Measurements from ENCODE around the gene FREY1. TPM values are rescaled to one million over a fixed set of nuclear protein-coding genes. Genes with fewer than 3 reads are reported as not detected.

The FREY1 gene
- total and polyA plus RNA-seq, 2 donors (not counting 1 experiment from before 2014, with no cell fraction given), result 0.82 to 6.6 TPM

DNA sequence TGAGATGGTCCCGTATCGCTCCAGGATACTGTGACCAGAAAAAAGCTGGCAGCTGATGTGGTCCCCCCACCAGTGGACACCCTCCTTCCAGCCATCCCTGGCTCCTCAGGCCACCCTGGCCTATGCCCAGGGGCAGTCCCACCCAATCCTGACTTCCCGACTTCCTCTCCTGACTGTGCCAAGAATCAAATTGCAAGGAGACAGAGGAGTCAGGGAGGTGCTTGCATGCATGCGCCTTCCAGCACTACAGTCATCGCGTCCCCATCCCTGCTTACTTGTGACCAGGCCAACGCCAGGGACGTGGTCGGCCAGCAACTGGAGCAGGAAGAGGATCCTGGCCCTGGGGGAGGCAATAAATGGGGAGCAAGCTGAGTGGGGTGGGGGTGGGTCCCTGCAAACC, 3.6 kb upstream of the FREY1 start:
- H3K4me1 Mint-ChIP-seq, result peaks cover 22% of the 10 kb centered on the region
- no peak for TF ChIP-seq EZH2 (IDR thresholded peaks at IDR 0.05; ENCODE audit: borderline replicate concordance, insufficient read depth, low read depth, low read length, poor library complexity, severe bottlenecking)
- peaks cover 48% of the 10 kb centered on the region for H4K20me1 ChIP-seq (ENCODE audit: control insufficient read depth, insufficient read depth, low read length, poor library complexity, severe bottlenecking)
- intact Hi-C loops (cut with micrococcal nuclease), result loop anchor here (10.0 kb wide), 1 partner anchor 1346 kb away; the partner anchor contains the start of gene CD82
- no peaks in the 10 kb centered on the region for H3K9me3 ChIP-seq (ENCODE audit: control extremely low read depth in 1 of 3, control insufficient read depth in 2 of 3, insufficient read depth in 1 of 3, low read length in 2 of 3)
- ChIA-PET CTCF (no interaction called here), POLR2A (no interaction called here)
- no peak overlapping the region for H3K27ac Mint-ChIP-seq
- H3K4me3 ChIP-seq (ENCODE audit: control extremely low read depth in 1 of 5, extremely low read depth in 1 of 5, insufficient read depth in 1 of 5, low read depth in 2 of 5, low read length in 4 of 5), result no peak overlapping the region
- H3K4me2 ChIP-seq (replicated peaks; ENCODE audit: low read depth, low read length, poor library complexity, severe bottlenecking), result no peak overlapping the region
- peaks cover 14% of the 10 kb centered on the region for H3K79me2 ChIP-seq (ENCODE audit: control insufficient read depth, insufficient read depth, low read length)
- 100% methylated on average over 5 of the region's 9 CpGs for WGBS (ENCODE audit: insufficient coverage)
- H3K4me3 Mint-ChIP-seq, result no peak overlapping the region
- no peak overlapping the region for H2AFZ ChIP-seq (ENCODE audit: insufficient read depth, low read depth, low read length, poor library complexity, severe bottlenecking)
- H3K4me1 ChIP-seq (ENCODE audit: control insufficient read depth in 2 of 2, insufficient read depth in 2 of 2, low read length in 2 of 2), result peaks cover 0 to 10% of the 10 kb centered on the region in 2 donors
- H3K9me3 Mint-ChIP-seq (ENCODE audit: insufficient read depth), result no peaks in the 10 kb centered on the region
- DNase-seq (no peak), ATAC-seq (ENCODE audit: low read depth) (no peak)
- H3K9ac ChIP-seq (ENCODE audit: low read length), result no peak overlapping the region
- H3K36me3 ChIP-seq (replicated peaks in 1 of 2; ENCODE audit: control extremely low read depth in 1 of 2, control insufficient read depth in 1 of 2, extremely low read depth in 1 of 2, insufficient read depth in 2 of 2, low read length in 1 of 2), result peaks cover 2 to 48% of the 10 kb centered on the region in 2 experiments
- no peaks in the 10 kb centered on the region for H3K27me3 ChIP-seq (replicated peaks in 1 of 4; ENCODE audit: control extremely low read depth in 1 of 4, control insufficient read depth in 3 of 4, insufficient read depth in 4 of 4, low read length in 3 of 4)
- H3K27ac ChIP-seq (ENCODE audit: low read length in 2 of 2), result no peak overlapping the region
- no peaks in the 10 kb centered on the region for H3K27me3 Mint-ChIP-seq

DNA sequence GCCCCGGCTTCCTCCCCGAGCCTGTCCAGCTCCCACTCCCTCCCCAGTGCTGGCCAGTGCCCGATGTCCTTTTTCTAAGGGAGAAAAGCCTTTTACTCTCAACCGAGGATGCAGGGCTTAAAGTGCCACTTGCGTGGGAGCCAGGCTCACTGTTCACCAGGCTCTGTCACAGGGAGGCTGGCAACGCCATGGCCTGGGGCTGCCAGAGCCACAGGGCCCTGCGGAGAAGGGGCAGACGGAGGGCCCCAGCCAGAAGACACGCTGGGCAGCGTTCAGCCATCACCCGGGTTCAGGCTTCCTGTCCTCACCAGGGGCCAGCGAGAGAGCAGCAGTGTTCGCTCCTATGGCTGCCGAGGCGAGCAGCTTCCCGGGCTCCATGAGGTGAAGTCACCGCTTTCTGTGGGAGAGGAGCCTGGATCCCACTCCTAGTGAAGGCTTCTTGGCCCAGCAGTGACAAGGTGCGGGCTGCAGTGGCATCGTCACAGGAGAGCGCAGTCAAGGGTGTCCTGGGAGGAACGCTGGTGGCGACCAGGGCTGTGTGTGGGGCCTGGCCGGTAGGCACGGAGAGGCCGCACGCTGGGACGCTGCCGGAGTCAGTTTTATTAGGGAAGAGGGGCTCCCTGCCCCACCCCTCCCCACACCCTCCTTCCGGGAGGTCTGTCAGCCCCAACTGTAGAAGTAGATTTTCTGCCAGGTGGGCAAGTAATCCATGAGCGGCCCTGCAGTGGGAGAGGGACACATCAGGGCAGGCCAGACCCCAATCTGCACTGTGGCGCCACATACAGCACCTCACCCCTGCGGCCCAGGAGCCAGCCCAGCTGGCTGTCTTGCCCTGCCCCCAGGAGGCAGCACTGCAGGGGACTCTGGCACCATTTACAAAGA, 2.8 kb upstream of the FREY1 start:
- Mint-ChIP-seq H3K27ac (no peak overlapping the region), H3K4me3 (no peak overlapping the region), H3K27me3 (no peaks in the 10 kb centered on the region), H3K9me3 (ENCODE audit: insufficient read depth) (no peaks in the 10 kb centered on the region), H3K4me1 (peaks cover 18% of the 10 kb centered on the region)
- H3K36me3 ChIP-seq (replicated peaks in 1 of 2; ENCODE audit: control extremely low read depth in 1 of 2, control insufficient read depth in 1 of 2, extremely low read depth in 1 of 2, insufficient read depth in 2 of 2, low read length in 1 of 2), result peaks cover 2 to 47% of the 10 kb centered on the region in 2 experiments
- no peak overlapping the region for H3K9ac ChIP-seq (ENCODE audit: low read length)
- POLR2A ChIA-PET, result no interaction called here
- H3K27ac ChIP-seq (ENCODE audit: low read length in 2 of 2), result no peak overlapping the region
- CTCF ChIA-PET, result interaction anchor here (1.1 kb wide), 1 partner anchor 67 kb away, joined by 4 read pairs; no protein-coding TSS in a partner anchor
- peaks cover 44% of the 10 kb centered on the region for H4K20me1 ChIP-seq (ENCODE audit: control insufficient read depth, insufficient read depth, low read length, poor library complexity, severe bottlenecking)
- peaks cover 8% of the 10 kb centered on the region for H3K79me2 ChIP-seq (ENCODE audit: control insufficient read depth, insufficient read depth, low read length)
- H3K9me3 ChIP-seq (ENCODE audit: control extremely low read depth in 1 of 3, control insufficient read depth in 2 of 3, insufficient read depth in 1 of 3, low read length in 2 of 3), result no peaks in the 10 kb centered on the region
- TF ChIP-seq, protein P1, sequence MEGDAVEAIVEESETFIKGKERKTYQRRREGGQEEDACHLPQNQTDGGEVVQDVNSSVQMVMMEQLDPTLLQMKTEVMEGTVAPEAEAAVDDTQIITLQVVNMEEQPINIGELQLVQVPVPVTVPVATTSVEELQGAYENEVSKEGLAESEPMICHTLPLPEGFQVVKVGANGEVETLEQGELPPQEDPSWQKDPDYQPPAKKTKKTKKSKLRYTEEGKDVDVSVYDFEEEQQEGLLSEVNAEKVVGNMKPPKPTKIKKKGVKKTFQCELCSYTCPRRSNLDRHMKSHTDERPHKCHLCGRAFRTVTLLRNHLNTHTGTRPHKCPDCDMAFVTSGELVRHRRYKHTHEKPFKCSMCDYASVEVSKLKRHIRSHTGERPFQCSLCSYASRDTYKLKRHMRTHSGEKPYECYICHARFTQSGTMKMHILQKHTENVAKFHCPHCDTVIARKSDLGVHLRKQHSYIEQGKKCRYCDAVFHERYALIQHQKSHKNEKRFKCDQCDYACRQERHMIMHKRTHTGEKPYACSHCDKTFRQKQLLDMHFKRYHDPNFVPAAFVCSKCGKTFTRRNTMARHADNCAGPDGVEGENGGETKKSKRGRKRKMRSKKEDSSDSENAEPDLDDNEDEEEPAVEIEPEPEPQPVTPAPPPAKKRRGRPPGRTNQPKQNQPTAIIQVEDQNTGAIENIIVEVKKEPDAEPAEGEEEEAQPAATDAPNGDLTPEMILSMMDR (IDR thresholded peaks at IDR 0.05), result no peak
- TF ChIP-seq EZH2 (IDR thresholded peaks at IDR 0.05; ENCODE audit: borderline replicate concordance, insufficient read depth, low read depth, low read length, poor library complexity, severe bottlenecking), result no peak
- WGBS (ENCODE audit: insufficient coverage), result 92% methylated on average over 27 of the region's 32 CpGs
- peaks cover 0 to 13% of the 10 kb centered on the region in 2 donors for H3K4me1 ChIP-seq (ENCODE audit: control insufficient read depth in 2 of 2, insufficient read depth in 2 of 2, low read length in 2 of 2)
- intact Hi-C loops (cut with micrococcal nuclease), result loop anchor here (10.0 kb wide), 1 partner anchor 1345 kb away; the partner anchor contains the start of gene CD82
- no peaks in the 10 kb centered on the region for H3K27me3 ChIP-seq (replicated peaks in 1 of 4; ENCODE audit: control extremely low read depth in 1 of 4, control insufficient read depth in 3 of 4, insufficient read depth in 4 of 4, low read length in 3 of 4)
- no peak overlapping the region for H3K4me3 ChIP-seq (ENCODE audit: control extremely low read depth in 1 of 5, extremely low read depth in 1 of 5, insufficient read depth in 1 of 5, low read depth in 2 of 5, low read length in 4 of 5)
- no peak for ATAC-seq (ENCODE audit: low read depth)
- no peak overlapping the region for H2AFZ ChIP-seq (ENCODE audit: insufficient read depth, low read depth, low read length, poor library complexity, severe bottlenecking)
- no peak overlapping the region for H3K4me2 ChIP-seq (replicated peaks; ENCODE audit: low read depth, low read length, poor library complexity, severe bottlenecking)
- DNase-seq, result no peak

All from B cell (primary cell).